ENCODE results near the gene STARD3NL. TPM values are rescaled to one million over a fixed set of nuclear protein-coding genes. Genes with fewer than 3 reads are reported as not detected.
"Not testable (repeated sequence)": the region's sequence is repeated elsewhere in the genome, so short reads cannot be mapped to it uniquely, and the experiment has no call there.

STARD3NL gene
- polyA plus RNA-seq, 1 donor from 2014 or later, result 233 TPM

DNA sequence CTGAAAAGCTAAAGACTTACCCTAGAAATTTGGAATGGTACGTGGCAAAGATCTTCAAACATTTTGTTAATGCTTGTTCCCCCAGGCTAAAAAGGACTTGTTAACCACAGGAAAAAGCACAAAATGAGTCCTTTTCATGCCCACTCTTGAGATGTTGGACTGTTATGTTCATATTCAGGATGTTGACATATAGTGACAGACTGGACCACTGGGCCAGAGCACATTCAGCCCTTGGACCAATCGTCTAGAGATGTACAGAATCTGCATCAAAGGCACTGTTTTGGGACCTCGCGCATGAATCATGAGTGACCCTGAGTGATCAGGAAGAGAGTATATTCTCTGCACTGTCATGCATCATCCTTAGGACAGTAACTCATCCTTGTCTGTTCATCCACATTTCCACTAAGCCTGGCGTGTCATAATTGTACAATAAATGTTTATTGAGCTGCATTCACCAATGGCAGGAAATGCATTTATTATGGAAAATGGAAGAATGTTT lies 70.1 kb downstream of the STARD3NL start:
- Histone ChIP-seq H3K79me2 (replicated peaks; ENCODE audit: insufficient read depth, low read length) (no peaks in the 10 kb centered on the region), H3K9me2 (ENCODE audit: insufficient read depth, low read length) (no peaks in the 10 kb centered on the region), H3F3A (ENCODE audit: insufficient read depth, low read length, poor library complexity, severe bottlenecking) (no peaks in the 10 kb centered on the region), H2AFZ (ENCODE audit: low read depth, low read length) (no peak overlapping the region), H4K20me1 (ENCODE audit: insufficient read depth) (no peaks in the 10 kb centered on the region), H3K9me3 (ENCODE audit: low read length) (no peaks in the 10 kb centered on the region), H3K4me2 (ENCODE audit: low read length) (no peak overlapping the region), H3K36me3 (ENCODE audit: insufficient read depth, low read length) (no peaks in the 10 kb centered on the region), H3K27me3 (ENCODE audit: insufficient read depth, low read depth, low read length) (no peaks in the 10 kb centered on the region), H3K27ac (ENCODE audit: low read length) (no peak overlapping the region), H3K4me3 (ENCODE audit: low read length) (no peak overlapping the region), H3K9ac (ENCODE audit: low read length) (no peak overlapping the region)
- TF ChIP-seq POLR2AphosphoS5 (IDR thresholded peaks at IDR 0.05) (no peak), SMC3 (conservative IDR thresholded peaks at IDR 0.05; ENCODE audit: poor library complexity) (no peak), RAD21 (conservative IDR thresholded peaks at IDR 0.05) (no peak), MXI1 (conservative IDR thresholded peaks at IDR 0.05; ENCODE audit: poor library complexity, severe bottlenecking) (no peak), EZH2 (IDR thresholded peaks at IDR 0.05; ENCODE audit: borderline replicate concordance, insufficient read depth, low read length, poor library complexity, severe bottlenecking) (no peak), EP300 (conservative IDR thresholded peaks at IDR 0.05; ENCODE audit: poor library complexity, severe bottlenecking) (no peak), CTCF (IDR thresholded peaks at IDR 0.05; ENCODE audit: poor library complexity, severe bottlenecking) (no peak), REST (IDR thresholded peaks at IDR 0.05; ENCODE audit: borderline replicate concordance) (no peak), TAF1 (IDR thresholded peaks at IDR 0.05; ENCODE audit: low read depth) (no peak)

DNA sequence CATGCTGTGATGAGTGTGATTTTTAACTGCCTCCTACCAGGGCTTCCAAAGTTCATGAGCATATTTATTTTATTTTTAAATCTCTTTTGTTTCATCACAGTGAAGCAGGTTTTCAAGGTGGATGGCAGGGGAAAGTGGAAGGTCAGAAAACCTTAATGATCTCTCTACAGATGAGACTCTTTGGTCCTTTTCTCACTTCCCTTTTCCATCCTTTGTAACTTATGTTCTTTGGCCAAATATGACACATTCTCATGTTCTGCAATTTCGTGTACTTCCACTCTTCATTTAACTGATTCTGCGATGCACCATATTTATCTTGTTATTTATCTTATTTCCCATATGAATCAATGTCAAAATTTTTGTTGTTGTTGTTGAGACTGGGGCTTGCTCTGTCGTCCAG lies 71.8 kb downstream of the STARD3NL start:
- H3F3A ChIP-seq (ENCODE audit: insufficient read depth, low read length, poor library complexity, severe bottlenecking); H3K9me2 ChIP-seq (ENCODE audit: insufficient read depth, low read length); H3K4me2 ChIP-seq (ENCODE audit: low read length); H3K36me3 ChIP-seq (ENCODE audit: insufficient read depth, low read length); H2AFZ ChIP-seq (ENCODE audit: low read depth, low read length); H3K27ac ChIP-seq (ENCODE audit: low read length); H3K9ac ChIP-seq (ENCODE audit: low read length); H3K79me2 ChIP-seq (replicated peaks; ENCODE audit: insufficient read depth, low read length); H3K27me3 ChIP-seq (ENCODE audit: insufficient read depth, low read depth, low read length); H3K4me3 ChIP-seq (ENCODE audit: low read length); H3K9me3 ChIP-seq (ENCODE audit: low read length); H4K20me1 ChIP-seq (ENCODE audit: insufficient read depth): not testable (repeated sequence)

- H3K79me2 ChIP-seq (replicated peaks; ENCODE audit: insufficient read depth, low read length), result no peaks in the 10 kb centered on the region
- H3K36me3 ChIP-seq (ENCODE audit: insufficient read depth, low read length), result no peaks in the 10 kb centered on the region
- no peaks in the 10 kb centered on the region for H3K27me3 ChIP-seq (ENCODE audit: insufficient read depth, low read depth, low read length)
- H3K9me2 ChIP-seq (ENCODE audit: insufficient read depth, low read length), result no peaks in the 10 kb centered on the region
- H3K4me2 ChIP-seq (ENCODE audit: low read length), result no peak overlapping the region
- H4K20me1 ChIP-seq (ENCODE audit: insufficient read depth), result no peaks in the 10 kb centered on the region
- H2AFZ ChIP-seq (ENCODE audit: low read depth, low read length), result no peak overlapping the region
- H3F3A ChIP-seq (ENCODE audit: insufficient read depth, low read length, poor library complexity, severe bottlenecking), result no peaks in the 10 kb centered on the region
- H3K27ac ChIP-seq (ENCODE audit: low read length), result no peak overlapping the region
- no peak for TF ChIP-seq EP300 (conservative IDR thresholded peaks at IDR 0.05; ENCODE audit: poor library complexity, severe bottlenecking)
- no peak for TF ChIP-seq MXI1 (conservative IDR thresholded peaks at IDR 0.05; ENCODE audit: poor library complexity, severe bottlenecking)
- no peaks in the 10 kb centered on the region for H3K9me3 ChIP-seq (ENCODE audit: low read length)
- H3K9ac ChIP-seq (ENCODE audit: low read length), result no peak overlapping the region
- no peak overlapping the region for H3K4me3 ChIP-seq (ENCODE audit: low read length)
Observed at GRCh38 chr7:38257350-38257677, 79.3 kb downstream of the STARD3NL start.

DNA sequence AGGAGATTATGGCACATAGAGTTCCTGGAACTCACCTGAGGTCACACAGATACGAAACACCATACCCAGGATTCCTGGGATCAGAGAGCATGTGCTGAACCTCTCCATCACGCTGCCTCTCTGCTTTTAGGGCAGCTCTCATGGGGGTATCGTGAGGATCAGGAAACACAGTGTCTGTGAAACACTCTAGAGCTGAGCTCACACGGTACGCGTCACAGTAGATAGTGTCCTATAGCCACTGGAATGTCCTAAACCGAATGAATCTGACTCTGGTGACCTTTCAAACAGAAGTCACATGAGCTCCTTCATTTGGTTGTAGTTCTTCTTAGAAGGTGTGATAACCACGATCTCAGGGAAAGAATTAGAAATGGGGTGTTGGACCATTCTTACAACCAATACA lies 81.1 kb downstream of the STARD3NL start:
- H3K4me2 ChIP-seq (ENCODE audit: low read length); H3K27me3 ChIP-seq (ENCODE audit: insufficient read depth, low read depth, low read length); H3F3A ChIP-seq (ENCODE audit: insufficient read depth, low read length, poor library complexity, severe bottlenecking); H3K9me3 ChIP-seq (ENCODE audit: low read length); H2AFZ ChIP-seq (ENCODE audit: low read depth, low read length); H4K20me1 ChIP-seq (ENCODE audit: insufficient read depth); H3K9me2 ChIP-seq (ENCODE audit: insufficient read depth, low read length); H3K27ac ChIP-seq (ENCODE audit: low read length); H3K36me3 ChIP-seq (ENCODE audit: insufficient read depth, low read length); H3K9ac ChIP-seq (ENCODE audit: low read length); H3K79me2 ChIP-seq (replicated peaks; ENCODE audit: insufficient read depth, low read length); H3K4me3 ChIP-seq (ENCODE audit: low read length): not testable (repeated sequence)

DNA sequence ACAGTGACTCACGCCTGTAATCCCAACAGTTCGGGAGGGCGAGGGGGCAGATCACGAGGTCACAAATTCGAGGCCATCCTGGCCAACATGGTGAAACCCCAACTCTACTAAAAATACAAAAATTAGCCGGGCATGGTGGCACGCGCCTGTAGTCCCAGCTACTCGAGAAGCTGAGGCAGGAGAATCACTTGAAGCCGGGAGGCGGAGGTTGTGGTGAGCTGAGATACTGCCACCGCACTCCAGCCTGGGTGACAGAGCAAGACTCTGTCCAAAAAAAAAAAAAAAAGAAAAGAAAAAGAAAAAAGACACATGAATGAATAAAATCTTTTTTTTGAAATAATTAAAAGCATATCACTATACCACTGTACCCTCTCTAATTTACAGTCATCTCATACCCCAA lies 83.6 kb downstream of the STARD3NL start:
- not testable (repeated sequence) for H2AFZ ChIP-seq (ENCODE audit: low read depth, low read length); H3K79me2 ChIP-seq (replicated peaks; ENCODE audit: insufficient read depth, low read length); H3F3A ChIP-seq (ENCODE audit: insufficient read depth, low read length, poor library complexity, severe bottlenecking); H4K20me1 ChIP-seq (ENCODE audit: insufficient read depth); H3K9me3 ChIP-seq (ENCODE audit: low read length); H3K9me2 ChIP-seq (ENCODE audit: insufficient read depth, low read length); H3K4me3 ChIP-seq (ENCODE audit: low read length); H3K4me2 ChIP-seq (ENCODE audit: low read length); H3K9ac ChIP-seq (ENCODE audit: low read length); H3K36me3 ChIP-seq (ENCODE audit: insufficient read depth, low read length); H3K27me3 ChIP-seq (ENCODE audit: insufficient read depth, low read depth, low read length); H3K27ac ChIP-seq (ENCODE audit: low read length)

All from neural cell (in vitro differentiated cells).